SK-N-SH treated with all-trans-retinoic acid at 6 μM for 48 hours (cell line): Measurements from ENCODE around the gene KLF6.

ENCODE experiments used
- BACH2 ChIP-seq: fragments of 250-450 bp; sonication (Bioruptor Pico); IDR thresholded peaks from 2 replicates; pipeline ENCODE4 v1.9.0; 2021; ENCODE audit warnings: mild to moderate bottlenecking, borderline replicate concordance
- ISL1 ChIP-seq: fragments of 250-450 bp; sonication (Bioruptor Pico); IDR thresholded peaks from 2 replicates; pipeline ENCODE4 v2.1.2; 2022; ENCODE audit warnings: mild to moderate bottlenecking, moderate library complexity
- PATZ1 ChIP-seq: fragments of 250-450 bp; sonication (Bioruptor Pico); IDR thresholded peaks from 2 replicates; pipeline ENCODE4 v1.8.0; 2020; ENCODE audit warnings: mild to moderate bottlenecking, moderate library complexity, borderline replicate concordance
- POU6F1 ChIP-seq: fragments of 250-450 bp; sonication (Bioruptor Pico); IDR thresholded peaks from 2 replicates; pipeline ENCODE4 v1.8.0; 2021; ENCODE audit warnings: low read depth, mild to moderate bottlenecking, moderate library complexity, borderline replicate concordance
- TSHZ2 ChIP-seq: fragments of 250-450 bp; sonication (Bioruptor Pico); IDR thresholded peaks from 2 replicates; pipeline ENCODE4 v1.5.0; 2020; ENCODE audit warnings: mild to moderate bottlenecking, moderate library complexity
- ZC3H10 ChIP-seq: fragments of 250-450 bp; sonication (Bioruptor Pico); IDR thresholded peaks from 2 replicates; pipeline ENCODE4 v1.5.1; 2021; ENCODE audit warnings: mild to moderate bottlenecking, moderate library complexity
- ZFP30 ChIP-seq: fragments of 450-650 bp; formaldehyde crosslinking; IDR thresholded peaks from 2 replicates; pipeline ENCODE4 v1.5.0; 2022; ENCODE audit warnings: mild to moderate bottlenecking, moderate library complexity

- TF ChIP-seq BACH2 (CRISPR knock-in tag) = no peak
- no peak for TF ChIP-seq PATZ1 (CRISPR knock-in tag)
- no peak for TF ChIP-seq ZC3H10 (CRISPR knock-in tag)
- no peak for TF ChIP-seq ZFP30 (CRISPR knock-in tag)
- no peak for TF ChIP-seq TSHZ2 (CRISPR knock-in tag)
- TF ChIP-seq ISL1 = 0 out of 2 replicates have a peak, but pooled peaks have one; percentile 3
- TF ChIP-seq POU6F1 (CRISPR knock-in tag) = no peak
Observed at GRCh38 chr10:3805201-3805790, 20.3 kb upstream of the KLF6 start.
